Spleen (tissue), 7 donors: ENCODE results near the gene NIP7.

Source experiments
- POLR2A ChIP-seq, 3 donors: fragments of 450-650 bp; IDR thresholded peaks; one replicate each; pipeline ENCODE4 v1.5.1; 2017; ENCODE audit warnings: antibody characterized with exemption in 3 of 3, mild to moderate bottlenecking in 1 of 3
- POLR2AphosphoS5 ChIP-seq, 3 donors: sonication (generic); formaldehyde crosslinking; IDR thresholded peaks; one replicate each; pipeline ENCODE4 v1.5.1; 2017; ENCODE audit warnings: antibody characterized with exemption in 3 of 3
- TF ChIP-seq, protein P1 (sequence below), 11 experiments: fragments of 200-600 bp in 7 of 11; fragments of 450-650 bp in 4 of 11; sonication (generic) in 4 of 11; IDR thresholded peaks in 8 of 11; conservative IDR thresholded peaks in 3 of 11; 1 replicate in 7 of 11; 2 replicates in 4 of 11; pipeline versions ENCODE4 v1.4.0 to v1.8.0; 2016 to 2021; ENCODE audit warnings: antibody characterized with exemption in 11 of 11, inconsistent platforms in 4 of 11, mild to moderate bottlenecking in 1 of 11
- donor health status: DM: no; HTN: no; CAD: no; lungs with moderate emphysema.
- donor health status: DM: no; HTN: no; CAD: no.
- donor health status: DM: no; HTN: no; CAD: no.

GRCh38 chr16:69319826-69320739 lies 19.5 kb upstream of the NIP7 start:
- TF ChIP-seq, protein P1, sequence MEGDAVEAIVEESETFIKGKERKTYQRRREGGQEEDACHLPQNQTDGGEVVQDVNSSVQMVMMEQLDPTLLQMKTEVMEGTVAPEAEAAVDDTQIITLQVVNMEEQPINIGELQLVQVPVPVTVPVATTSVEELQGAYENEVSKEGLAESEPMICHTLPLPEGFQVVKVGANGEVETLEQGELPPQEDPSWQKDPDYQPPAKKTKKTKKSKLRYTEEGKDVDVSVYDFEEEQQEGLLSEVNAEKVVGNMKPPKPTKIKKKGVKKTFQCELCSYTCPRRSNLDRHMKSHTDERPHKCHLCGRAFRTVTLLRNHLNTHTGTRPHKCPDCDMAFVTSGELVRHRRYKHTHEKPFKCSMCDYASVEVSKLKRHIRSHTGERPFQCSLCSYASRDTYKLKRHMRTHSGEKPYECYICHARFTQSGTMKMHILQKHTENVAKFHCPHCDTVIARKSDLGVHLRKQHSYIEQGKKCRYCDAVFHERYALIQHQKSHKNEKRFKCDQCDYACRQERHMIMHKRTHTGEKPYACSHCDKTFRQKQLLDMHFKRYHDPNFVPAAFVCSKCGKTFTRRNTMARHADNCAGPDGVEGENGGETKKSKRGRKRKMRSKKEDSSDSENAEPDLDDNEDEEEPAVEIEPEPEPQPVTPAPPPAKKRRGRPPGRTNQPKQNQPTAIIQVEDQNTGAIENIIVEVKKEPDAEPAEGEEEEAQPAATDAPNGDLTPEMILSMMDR (IDR thresholded peaks at IDR 0.05 in 8 of 11, conservative IDR thresholded peaks at IDR 0.05 in 3 of 11) = no peak
- TF ChIP-seq POLR2AphosphoS5 (IDR thresholded peaks at IDR 0.05) = peak in 2 of 3 donors; percentile 19 to 40
- no peak for TF ChIP-seq POLR2A (IDR thresholded peaks at IDR 0.05)
